GM18508 (cell line): ENCODE results near the gene ADK.
"Not testable (repeated sequence)": the region's sequence is repeated elsewhere in the genome, so short reads cannot be mapped to it uniquely, and the experiment has no call there.

Experiments used
- ATAC-seq: cut with Tn5 transposase; IDR thresholded peaks from one replicate; pipeline ENCODE4 v1.9.1; 2021; ENCODE audit warnings: moderate number of reproducible peaks; ENCODE audit not compliant: insufficient read depth, unreplicated experiment

Gene ADK

DNA sequence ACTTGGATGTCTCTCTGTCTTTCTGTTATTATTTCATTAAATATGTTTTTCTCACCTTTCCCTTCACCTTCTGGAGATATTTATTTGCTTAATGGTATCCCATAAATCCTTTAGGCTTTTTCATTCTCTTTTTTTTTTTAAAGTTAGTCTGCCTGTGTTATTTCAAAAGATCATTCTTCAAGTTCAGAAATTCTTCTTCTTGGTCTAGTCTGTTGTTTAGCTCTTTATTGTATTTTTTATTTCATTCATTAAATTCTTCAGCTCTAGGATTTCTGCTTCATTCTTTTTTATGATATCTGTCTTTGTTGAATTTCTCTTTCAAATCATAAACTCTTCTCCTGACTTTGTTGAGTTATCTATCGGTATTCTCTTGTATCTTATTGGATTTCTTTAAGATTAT, 363.3 kb downstream of the ADK start:
- ATAC-seq, result no peak

DNA sequence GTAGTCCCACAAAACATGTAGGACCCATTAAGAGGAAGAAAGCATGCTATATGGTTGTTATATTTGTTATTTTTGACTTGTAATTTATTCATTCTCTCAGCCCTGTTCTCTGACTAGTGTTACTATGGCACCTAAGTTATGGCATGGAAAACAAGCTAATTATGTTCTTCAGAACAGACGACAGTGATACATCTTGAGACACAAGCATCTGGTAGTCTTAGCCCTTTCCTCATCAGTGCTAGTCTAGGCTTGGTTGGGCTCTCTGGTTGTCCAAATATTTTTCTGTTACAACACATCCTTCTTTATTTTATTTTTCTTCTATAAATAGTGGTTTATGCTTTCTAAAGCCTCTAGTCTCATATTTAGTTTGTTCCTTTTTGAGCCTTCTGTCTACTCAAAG, 367.0 kb downstream of the ADK start:
- no peak for ATAC-seq

DNA sequence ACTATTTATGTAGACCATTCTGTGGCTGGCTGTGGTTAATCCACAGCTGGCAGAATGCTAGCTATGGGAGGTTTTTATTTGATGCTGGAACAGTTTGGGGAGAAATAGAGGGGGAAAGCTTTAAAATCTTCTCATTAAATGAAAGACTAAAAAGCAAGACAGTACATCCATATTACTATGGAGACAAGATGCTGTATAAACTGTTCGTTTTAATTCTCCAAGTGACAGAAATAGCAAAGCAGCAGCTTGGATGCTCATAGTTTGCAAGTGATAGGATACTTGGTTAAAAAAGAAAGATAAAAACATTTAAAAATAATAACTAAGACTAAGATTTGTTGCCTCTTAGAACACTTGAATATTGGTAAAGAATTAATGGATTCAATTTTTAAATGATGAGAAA, 370.5 kb downstream of the ADK start:
- no peak for ATAC-seq

DNA sequence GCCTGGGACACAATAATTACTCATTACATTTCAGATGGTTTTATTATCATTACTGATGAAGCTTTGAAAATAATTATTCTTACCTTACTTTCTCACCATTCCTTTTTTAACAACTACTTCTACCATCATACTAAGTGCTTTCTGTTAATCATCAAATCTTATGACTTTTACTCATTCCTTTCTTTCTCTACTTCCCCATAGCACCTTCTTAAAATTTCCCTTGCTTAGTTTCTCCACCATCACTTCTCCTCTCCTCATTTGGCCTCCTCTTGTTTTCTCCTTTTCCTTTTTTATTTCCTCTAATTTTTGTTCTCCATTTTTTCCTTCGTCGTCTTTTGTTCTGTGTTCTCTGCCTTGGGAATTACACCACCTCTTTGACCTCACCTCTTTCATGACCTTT, 372.2 kb downstream of the ADK start:
- ATAC-seq, result no peak

DNA sequence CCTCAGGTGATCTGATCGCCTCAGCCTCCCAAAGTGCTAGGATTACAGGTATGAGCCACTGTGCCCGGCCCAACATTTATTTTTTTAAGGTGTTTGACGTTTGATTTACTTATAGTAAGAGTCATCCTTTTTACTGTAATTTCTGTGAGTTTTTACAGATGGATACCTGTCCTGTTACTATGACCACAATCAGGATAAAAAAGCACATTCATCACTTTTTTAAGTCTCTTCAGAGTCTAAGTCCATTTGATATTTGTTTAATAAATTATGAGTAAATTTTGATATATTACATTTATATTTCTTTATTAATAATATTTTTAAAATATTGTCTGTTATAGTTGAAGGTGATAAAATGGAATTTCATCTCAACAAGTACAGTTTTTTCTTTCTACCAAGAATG, 374.9 kb downstream of the ADK start:
- no peak for ATAC-seq

DNA sequence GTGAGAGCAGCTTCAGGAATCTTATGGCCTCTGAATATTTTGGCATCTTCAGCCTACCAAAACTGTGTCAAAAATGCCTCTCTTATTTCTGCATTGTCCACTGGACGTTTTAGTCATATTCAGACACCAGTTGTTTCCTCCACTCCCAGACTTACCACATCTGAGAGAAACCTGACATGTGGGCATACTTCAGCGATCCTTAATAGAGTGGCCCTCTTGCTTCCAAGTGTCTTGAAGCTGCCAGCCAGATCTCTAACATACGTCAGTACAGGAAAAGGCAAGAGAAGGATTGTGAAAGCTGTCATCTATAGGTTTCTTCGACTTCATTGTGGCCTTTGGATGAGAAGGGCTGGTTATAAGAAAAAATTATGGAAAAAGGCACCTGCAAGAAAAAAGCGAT, 376.6 kb downstream of the ADK start:
- ATAC-seq, result not testable (repeated sequence)

DNA sequence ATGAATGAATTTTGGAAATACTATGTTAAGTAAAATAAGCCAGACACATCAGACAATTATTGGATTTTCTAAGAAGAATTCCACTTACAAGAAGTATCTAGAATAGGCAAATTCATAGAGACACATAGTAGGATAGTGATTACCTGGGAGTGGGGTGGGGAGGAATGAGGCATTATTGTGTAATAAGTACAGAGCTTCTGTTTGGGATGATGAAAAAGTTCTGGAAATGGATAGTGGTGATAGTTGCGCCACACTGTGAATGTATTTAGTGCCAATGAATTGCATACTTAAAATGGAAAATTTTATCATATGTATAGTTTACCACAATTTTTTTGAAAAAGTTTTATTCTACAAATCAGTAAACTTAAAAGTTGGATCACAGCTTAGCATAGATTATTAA, 378.2 kb downstream of the ADK start:
- ATAC-seq, result no peak

DNA sequence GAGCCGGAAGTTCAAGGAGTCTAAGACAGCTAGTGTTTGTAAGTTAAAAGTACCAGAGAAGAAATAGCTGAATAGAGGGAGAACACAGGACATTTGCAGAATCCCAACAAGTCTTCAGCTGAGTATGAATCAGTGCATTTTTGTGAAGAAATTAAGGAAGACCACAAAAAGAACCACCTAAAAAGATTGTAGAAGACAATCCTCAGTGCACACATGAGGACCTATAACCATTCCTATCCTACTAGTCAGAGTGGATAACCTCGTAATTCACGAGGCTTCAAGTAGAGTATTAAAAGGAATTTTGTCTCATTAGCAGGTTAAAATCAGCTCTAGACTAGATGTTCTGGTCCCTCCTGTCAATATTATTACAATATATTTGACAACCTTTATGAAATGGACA, 380.0 kb downstream of the ADK start:
- no peak for ATAC-seq

DNA sequence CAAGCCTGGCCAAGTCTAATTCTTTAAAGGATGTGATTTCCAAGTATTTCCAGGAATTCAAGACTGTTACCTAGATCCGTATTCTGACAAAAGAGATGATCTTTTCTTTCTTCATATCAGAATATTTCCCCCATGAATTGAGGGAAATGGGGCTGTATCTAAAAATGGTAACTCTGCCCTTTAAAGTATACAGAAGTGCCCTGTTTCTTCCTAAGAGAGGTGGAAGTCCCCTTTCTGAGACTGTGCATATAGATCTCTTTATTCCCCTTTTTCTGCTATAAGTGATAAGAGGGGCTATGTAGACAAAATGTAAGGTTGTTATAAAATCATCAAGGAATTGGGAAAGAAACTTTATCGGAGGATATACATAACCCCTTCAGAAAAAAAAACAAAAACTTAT, 388.3 kb downstream of the ADK start:
- ATAC-seq, result no peak

DNA sequence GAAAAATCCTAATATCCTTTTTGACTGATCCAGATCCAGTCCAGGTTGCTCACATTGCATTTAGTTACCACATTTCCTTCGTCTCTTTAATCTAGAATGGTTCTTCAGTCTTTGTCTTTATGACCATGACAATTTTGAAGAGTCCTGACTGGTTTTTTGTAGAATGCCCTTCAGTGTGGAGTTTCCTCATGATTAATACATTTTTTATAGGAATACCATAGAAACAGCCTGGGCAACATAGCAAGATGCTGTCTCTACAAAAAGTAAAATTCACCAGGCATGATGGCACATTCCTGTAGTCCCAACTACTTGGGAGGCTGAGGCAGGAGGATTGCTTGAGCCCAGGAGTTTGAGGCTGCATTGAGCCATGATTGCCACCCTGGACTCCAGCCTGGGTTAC, 390.4 kb downstream of the ADK start:
- ATAC-seq, result no peak

DNA sequence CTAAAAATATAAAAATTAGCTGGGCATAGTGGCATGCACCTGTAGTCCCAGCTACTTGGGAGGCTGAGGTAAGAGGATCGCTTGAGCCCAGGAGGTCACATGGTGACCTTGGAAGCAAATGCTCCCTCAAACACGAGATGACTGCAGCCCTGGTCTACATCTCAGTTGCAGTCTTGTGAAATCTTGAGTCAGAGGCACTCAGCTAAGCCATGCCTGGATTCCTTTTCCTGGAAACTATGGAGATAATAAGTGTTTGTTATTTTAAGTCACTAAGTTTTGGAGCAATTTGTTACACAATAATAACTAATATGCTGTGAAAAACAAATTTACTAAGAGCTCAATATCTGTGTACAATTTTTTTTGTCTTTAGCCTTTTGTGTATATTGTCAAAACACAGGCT, 391.1 kb downstream of the ADK start:
- ATAC-seq, result no peak

DNA sequence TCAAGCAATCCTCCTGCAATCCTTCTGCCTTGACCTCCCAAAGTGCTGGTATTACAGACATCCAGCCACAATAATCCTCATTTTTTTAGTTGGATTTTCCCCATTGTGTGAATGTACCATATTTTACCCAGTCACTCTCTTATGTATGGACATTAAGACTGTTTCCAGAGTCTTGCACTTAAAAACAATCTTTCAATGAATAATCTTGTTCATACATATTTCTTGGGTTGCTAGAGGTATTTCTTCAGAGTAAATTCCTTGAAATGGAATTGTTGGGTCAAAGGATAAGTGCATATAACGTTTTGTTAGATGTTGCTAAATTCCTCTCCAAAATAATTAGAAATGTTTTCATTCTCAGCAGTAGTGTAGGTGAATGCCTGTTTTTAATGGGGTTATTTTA, 392.3 kb downstream of the ADK start:
- no peak for ATAC-seq

DNA sequence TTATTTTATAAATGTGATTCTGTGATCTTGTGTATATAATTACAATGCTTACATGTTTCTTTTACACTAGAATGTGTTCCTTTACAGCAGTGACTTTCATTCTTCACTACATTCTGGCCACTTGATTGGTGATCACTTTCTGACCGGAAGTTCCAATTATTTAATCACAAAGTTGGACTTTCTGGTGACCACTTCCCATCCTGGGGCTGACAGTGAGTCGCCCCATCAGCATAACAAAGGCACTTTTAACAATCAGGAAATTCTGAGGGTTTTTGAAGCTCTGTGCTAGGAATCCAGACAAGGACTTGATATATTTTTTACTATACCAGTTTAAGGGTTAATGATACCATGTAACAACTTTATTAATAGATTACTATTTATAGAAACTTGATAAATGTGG, 393.1 kb downstream of the ADK start:
- no peak for ATAC-seq

DNA sequence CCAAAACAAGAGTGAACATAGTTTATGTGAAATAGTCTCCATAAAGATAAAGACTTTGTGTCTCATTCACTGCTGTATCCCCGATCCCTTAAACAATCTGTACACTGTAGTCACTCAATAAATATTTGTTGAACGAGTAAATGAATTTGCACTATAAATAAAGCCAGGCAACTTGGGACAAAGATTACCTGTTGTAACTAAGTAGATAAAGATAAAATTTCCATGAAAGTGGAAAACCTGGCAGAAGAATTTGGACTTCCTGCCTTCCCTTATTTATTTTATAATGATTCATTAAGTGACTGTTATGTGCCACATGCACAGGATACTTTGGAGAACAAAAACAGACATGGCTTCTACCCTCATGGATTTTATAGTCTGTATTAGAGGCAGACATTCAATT, 397.7 kb downstream of the ADK start:
- ATAC-seq, result no peak

DNA sequence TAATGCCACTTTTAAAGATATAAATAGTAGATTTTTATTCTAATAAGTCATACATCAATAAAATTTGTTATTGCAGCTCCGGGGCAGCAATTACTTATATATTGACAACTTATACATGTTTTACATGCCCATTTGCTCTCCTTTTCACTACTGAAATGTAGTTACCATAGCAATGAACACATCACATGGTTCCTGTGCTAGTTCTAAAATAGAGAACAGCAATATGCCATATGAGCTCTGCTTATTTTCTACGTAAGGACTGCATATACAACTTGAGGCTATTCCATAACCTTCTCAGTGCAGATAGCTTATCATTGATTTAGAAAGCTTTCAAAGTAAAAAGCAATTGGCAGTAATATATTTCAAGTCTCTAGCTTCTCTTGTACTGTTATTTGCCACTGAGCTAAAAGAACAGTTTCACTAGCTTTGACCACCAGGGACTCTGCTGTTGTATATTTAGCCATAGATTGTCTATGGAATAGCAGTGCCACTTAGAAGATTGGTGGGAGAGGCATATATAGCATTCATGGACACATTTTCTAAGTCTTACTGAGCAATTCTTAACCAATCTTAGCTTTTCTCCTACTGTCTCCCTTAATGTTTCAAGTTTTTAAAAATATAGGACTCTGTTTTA, 405.2 kb downstream of the ADK start:
- no peak for ATAC-seq

DNA sequence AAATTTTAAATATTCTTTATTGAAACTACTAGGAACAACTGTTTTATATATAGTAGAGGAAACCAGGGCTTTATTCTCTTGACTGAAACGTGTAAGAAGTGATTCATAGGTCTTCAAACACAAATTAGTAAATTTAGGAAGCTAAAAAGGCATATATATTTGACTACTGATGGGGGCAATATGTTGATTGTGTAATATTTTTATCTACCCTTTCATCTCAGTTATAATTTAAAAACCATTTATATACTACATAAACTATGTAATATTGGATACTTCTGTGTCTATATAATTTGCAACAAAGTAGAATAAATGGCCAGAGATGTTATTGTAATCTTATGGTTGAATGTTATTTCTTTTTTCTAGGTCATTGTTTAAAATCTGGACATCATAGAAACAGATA, 406.1 kb downstream of the ADK start:
- no peak for ATAC-seq

DNA sequence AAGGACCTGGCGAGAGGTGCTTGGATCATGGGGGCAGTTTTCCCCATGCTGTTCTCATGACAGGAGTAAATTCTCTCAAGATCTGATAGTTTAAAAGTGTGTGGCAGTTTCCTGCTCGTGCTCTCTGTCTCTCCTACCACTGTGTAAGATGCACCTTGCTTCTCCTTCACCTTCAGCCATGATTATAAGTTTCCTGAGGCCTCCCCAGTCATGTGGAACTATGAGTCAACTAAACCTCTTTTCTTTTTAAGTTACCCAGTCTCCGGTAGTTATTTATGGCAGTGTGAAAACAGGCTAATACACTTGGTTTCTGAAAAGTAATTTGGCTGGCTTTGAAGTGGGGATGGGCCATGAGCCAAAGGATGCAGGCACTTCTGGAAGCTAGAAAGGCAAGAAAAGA, 407.4 kb downstream of the ADK start:
- no peak for ATAC-seq

DNA sequence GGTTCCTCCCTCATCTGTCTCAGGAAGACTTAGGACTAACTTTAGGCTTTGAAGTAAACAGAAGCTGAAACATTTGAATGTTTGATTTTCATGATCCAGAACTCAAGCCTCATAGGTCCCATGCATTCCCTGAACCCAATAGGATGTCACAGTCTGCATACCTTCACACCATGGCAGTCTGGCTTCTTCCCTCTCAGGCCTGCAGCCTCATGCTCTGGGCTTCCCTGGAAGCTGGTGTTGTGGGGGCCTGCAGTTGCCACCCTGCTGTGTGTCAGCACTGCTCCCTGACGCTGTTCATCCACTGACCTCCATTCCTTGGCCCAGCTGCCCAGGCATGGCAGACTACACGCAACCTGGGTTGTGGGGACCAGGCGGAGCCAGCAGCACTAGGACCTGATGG, 407.9 kb downstream of the ADK start:
- no peak for ATAC-seq

DNA sequence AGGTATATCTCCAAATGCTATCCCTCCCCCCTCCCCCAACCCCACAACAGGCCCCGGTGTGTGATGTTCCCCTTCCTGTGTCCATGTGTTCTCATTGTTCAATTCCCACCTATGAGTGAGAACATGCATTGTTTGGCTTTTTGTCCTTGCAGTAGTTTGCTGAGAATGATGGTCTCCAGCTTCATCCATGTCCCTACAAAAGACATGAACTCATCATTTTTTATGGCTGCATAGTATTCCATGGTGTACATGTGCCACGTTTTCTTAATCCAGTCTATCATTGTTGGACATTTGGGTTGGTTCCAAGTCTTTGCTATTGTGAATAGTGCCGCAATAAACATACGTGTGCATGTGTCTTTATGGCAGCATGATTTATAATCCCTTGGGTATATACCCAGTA, 417.9 kb downstream of the ADK start:
- not testable (repeated sequence) for ATAC-seq

DNA sequence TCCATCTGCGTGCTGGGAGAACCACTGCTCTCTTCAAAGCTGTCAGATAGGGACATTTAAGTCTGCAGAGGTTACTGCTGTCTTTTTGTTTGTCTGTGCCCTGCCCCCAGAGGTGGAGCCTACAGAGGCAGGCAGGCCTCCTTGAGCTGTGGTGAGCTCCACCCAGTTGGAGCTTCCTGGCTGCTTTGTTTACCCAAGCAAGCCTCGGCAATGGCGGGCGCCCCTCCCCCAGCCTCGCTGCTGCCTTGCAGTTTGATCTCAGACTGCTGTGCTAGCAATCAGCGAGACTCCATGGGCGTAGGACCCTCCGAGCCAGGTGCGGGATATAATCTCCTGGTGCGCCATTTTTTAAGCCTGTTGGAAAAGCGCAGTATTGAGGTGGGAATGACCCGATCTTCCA, 422.5 kb downstream of the ADK start:
- ATAC-seq, result not testable (repeated sequence)

DNA sequence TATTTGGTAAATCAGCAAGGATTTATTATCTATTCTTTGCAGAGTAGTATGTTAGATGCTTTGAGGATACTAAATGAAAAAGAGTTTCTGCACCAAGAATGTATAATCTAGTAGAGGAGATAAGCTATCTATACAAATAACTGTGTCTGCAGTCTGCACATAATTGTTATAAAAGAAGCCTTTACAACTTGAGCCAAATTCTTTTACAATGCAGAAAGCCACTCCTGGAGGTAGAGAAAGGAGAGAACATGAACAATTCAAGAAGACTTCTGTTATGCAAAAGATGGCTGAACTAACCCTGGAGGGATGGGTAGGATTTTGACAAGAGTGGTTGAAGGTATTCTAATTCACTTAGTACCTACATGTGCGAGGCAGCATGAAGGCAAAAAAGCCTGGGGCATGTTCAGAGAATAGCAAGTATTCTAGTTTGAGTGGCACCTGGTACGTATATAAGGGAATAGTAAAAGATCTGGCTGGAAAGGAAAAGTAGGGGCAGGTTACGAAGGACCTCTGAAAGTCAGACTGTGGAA, 424.2 kb downstream of the ADK start:
- ATAC-seq, result no peak

DNA sequence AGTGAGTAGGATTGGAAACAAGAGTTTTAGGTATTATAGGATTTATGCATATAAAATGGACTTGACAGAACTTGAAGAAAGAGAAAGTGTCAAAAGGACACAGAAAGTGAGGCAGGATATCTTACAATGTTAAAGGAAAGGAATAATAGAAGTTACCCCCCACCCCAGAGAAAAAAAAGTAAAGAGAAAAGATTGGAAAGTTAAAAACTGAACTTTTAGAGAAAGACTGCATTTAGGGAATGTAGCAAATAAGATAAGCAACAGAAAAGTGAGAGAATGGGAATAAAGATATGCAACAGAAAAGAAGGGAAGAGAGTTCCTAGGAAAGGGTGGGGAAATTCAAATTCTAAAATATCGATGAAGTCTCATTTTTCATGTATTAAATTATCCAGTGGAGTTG, 424.9 kb downstream of the ADK start:
- no peak for ATAC-seq

DNA sequence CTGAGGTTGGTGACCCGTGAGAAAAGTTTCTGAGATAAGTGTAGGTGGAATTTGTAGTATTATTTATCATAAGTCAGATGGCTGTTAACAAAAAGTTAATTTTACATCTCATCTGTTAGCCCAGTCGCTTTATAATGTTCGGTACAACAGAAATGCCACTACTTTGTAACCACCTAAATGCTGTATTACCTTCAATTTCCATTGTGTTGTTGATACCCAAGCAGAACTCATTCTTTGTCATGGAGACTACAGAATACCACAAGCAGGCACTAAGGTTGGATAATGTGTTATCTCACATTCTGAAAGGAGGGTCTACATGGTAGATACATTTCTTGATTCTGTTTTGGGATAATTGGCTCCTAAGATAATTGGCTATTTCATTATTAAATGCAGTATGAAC, 425.6 kb downstream of the ADK start:
- ATAC-seq, result no peak
